Measurements from ENCODE around the gene VAV3. TPM values are rescaled to one million over a fixed set of nuclear protein-coding genes. Genes with fewer than 3 reads are reported as not detected.

VAV3 gene
- total RNA-seq, 1 donor from 2014 or later: 2.6 TPM

- DNase-seq (ENCODE audit: low read depth) (no peak), FAIRE-seq (no peak)
- H3K4me1 Mint-ChIP-seq (ENCODE audit: low read depth, unreplicated experiment): peaks cover 4% of the 10 kb centered on the region
- H3K27me3 Mint-ChIP-seq (ENCODE audit: low read depth, unreplicated experiment): no peaks in the 10 kb centered on the region
- H3K4me2 ChIP-seq (ENCODE audit: low read length): no peak overlapping the region
- no peaks in the 10 kb centered on the region for H3K36me3 ChIP-seq (ENCODE audit: insufficient read depth, low read length)
- no peak overlapping the region for H3K4me3 ChIP-seq (ENCODE audit: insufficient read depth, low read depth, low read length)
- no peaks in the 10 kb centered on the region for H3K79me2 ChIP-seq (ENCODE audit: insufficient read depth, low read length)
- H3K4me1 ChIP-seq (ENCODE audit: insufficient read depth, low read length): no peaks in the 10 kb centered on the region
- H3K27me3 ChIP-seq (ENCODE audit: insufficient read depth, low read length): no peaks in the 10 kb centered on the region
- H3K9me3 ChIP-seq (ENCODE audit: insufficient read depth, low read depth, low read length): no peaks in the 10 kb centered on the region
- H3K9ac ChIP-seq (ENCODE audit: low read length): no peak overlapping the region
- no peak overlapping the region for H3K27ac ChIP-seq (ENCODE audit: low read depth, low read length)
- no peak overlapping the region for H3K4me3 Mint-ChIP-seq (ENCODE audit: unreplicated experiment)
- TF ChIP-seq EZH2 (IDR thresholded peaks at IDR 0.05; ENCODE audit: insufficient read depth, low read length) (no peak), CTCF (IDR thresholded peaks at IDR 0.05; ENCODE audit: insufficient read depth, low read depth, low read length) (no peak)
- no peaks in the 10 kb centered on the region for H4K20me1 ChIP-seq (ENCODE audit: insufficient read depth, low read length)
- no peak overlapping the region for H3K27ac Mint-ChIP-seq (ENCODE audit: unreplicated experiment)
- H3K9me3 Mint-ChIP-seq (ENCODE audit: unreplicated experiment): peaks cover 7% of the 10 kb centered on the region
- H3K36me3 Mint-ChIP-seq (ENCODE audit: low read depth, unreplicated experiment): peaks cover 2% of the 10 kb centered on the region
- H2AFZ ChIP-seq (ENCODE audit: low read depth, low read length): no peak overlapping the region
These were observed 287.3 kb downstream of the VAV3 start for GRCh38 chr1:107677697-107678096.

DNA sequence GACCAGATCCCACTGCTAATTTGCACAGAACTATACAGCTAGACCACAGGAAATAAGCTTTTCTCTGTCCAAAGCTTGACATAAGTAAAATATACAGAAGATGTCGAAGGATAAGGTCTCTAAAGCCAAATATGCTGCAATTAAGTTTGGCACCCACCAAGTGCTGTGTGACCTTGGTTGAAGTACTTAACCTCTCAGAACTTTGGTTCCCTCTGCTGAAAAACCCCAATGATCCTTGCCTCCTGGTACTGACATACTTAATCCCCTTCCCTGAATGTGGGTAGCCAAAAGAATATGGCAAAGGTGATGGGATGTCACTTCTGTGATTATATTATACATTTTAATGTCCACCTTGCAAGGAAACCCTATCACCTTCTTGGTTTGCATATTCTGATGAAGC lies 290.5 kb downstream of the VAV3 start:
- no peak overlapping the region for H2AFZ ChIP-seq (ENCODE audit: low read depth, low read length)
- H3K4me1 ChIP-seq (ENCODE audit: insufficient read depth, low read length): no peaks in the 10 kb centered on the region
- H3K27me3 Mint-ChIP-seq (ENCODE audit: low read depth, unreplicated experiment): no peaks in the 10 kb centered on the region
- no peak overlapping the region for H3K4me3 Mint-ChIP-seq (ENCODE audit: unreplicated experiment)
- H3K9ac ChIP-seq (ENCODE audit: low read length): no peak overlapping the region
- no peak for TF ChIP-seq CTCF (IDR thresholded peaks at IDR 0.05; ENCODE audit: insufficient read depth, low read depth, low read length)
- TF ChIP-seq EZH2 (IDR thresholded peaks at IDR 0.05; ENCODE audit: insufficient read depth, low read length): no peak
- peaks cover 2% of the 10 kb centered on the region for H3K36me3 Mint-ChIP-seq (ENCODE audit: low read depth, unreplicated experiment)
- no peaks in the 10 kb centered on the region for H4K20me1 ChIP-seq (ENCODE audit: insufficient read depth, low read length)
- no peak for FAIRE-seq
- H3K79me2 ChIP-seq (ENCODE audit: insufficient read depth, low read length): no peaks in the 10 kb centered on the region
- H3K4me1 Mint-ChIP-seq (ENCODE audit: low read depth, unreplicated experiment): no peaks in the 10 kb centered on the region
- no peaks in the 10 kb centered on the region for H3K9me3 ChIP-seq (ENCODE audit: insufficient read depth, low read depth, low read length)
- DNase-seq (ENCODE audit: low read depth): no peak
- peaks cover 7% of the 10 kb centered on the region for H3K9me3 Mint-ChIP-seq (ENCODE audit: unreplicated experiment)
- no peak overlapping the region for H3K4me3 ChIP-seq (ENCODE audit: insufficient read depth, low read depth, low read length)
- H3K27ac ChIP-seq (ENCODE audit: low read depth, low read length): no peak overlapping the region
- no peaks in the 10 kb centered on the region for H3K27me3 ChIP-seq (ENCODE audit: insufficient read depth, low read length)
- no peak overlapping the region for H3K27ac Mint-ChIP-seq (ENCODE audit: unreplicated experiment)
- no peaks in the 10 kb centered on the region for H3K36me3 ChIP-seq (ENCODE audit: insufficient read depth, low read length)
- no peak overlapping the region for H3K4me2 ChIP-seq (ENCODE audit: low read length)

DNA sequence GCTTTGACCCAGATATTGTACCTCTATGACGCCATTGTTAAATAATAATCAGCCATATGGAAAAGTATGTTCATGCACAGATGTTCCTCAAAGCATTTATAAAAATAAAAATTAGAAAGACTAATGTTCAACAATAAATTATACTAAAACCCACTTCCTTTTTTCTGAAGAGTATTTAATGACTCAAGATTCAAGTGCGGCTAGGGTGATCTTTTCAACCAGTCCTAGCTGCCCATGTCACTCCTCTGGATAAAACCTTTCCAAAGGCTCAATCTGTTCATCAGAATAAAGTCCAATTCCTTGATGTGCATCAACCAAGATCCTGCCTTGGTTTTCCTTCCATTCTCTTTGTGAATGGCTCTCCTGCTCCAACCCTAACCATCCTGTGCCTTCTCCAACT lies 292.0 kb downstream of the VAV3 start:
- Mint-ChIP-seq H3K4me1 (ENCODE audit: low read depth, unreplicated experiment) (no peaks in the 10 kb centered on the region), H3K27me3 (ENCODE audit: low read depth, unreplicated experiment) (no peaks in the 10 kb centered on the region), H3K27ac (ENCODE audit: unreplicated experiment) (no peak overlapping the region), H3K36me3 (ENCODE audit: low read depth, unreplicated experiment) (peaks cover 2% of the 10 kb centered on the region), H3K4me3 (ENCODE audit: unreplicated experiment) (no peak overlapping the region), H3K9me3 (ENCODE audit: unreplicated experiment) (peaks cover 7% of the 10 kb centered on the region)
- H3K9ac ChIP-seq (ENCODE audit: low read length): no peak overlapping the region
- DNase-seq (ENCODE audit: low read depth): no peak
- H3K27ac ChIP-seq (ENCODE audit: low read depth, low read length): no peak overlapping the region
- no peak overlapping the region for H3K4me3 ChIP-seq (ENCODE audit: insufficient read depth, low read depth, low read length)
- no peaks in the 10 kb centered on the region for H4K20me1 ChIP-seq (ENCODE audit: insufficient read depth, low read length)
- no peaks in the 10 kb centered on the region for H3K36me3 ChIP-seq (ENCODE audit: insufficient read depth, low read length)
- FAIRE-seq: no peak
- no peaks in the 10 kb centered on the region for H3K9me3 ChIP-seq (ENCODE audit: insufficient read depth, low read depth, low read length)
- no peak overlapping the region for H3K4me2 ChIP-seq (ENCODE audit: low read length)
- no peaks in the 10 kb centered on the region for H3K27me3 ChIP-seq (ENCODE audit: insufficient read depth, low read length)
- H3K79me2 ChIP-seq (ENCODE audit: insufficient read depth, low read length): no peaks in the 10 kb centered on the region
- TF ChIP-seq CTCF (IDR thresholded peaks at IDR 0.05; ENCODE audit: insufficient read depth, low read depth, low read length) (no peak), EZH2 (IDR thresholded peaks at IDR 0.05; ENCODE audit: insufficient read depth, low read length) (no peak)
- H3K4me1 ChIP-seq (ENCODE audit: insufficient read depth, low read length): no peaks in the 10 kb centered on the region
- no peak overlapping the region for H2AFZ ChIP-seq (ENCODE audit: low read depth, low read length)

All from astrocyte (in vitro differentiated cells and primary cell).